ENCODE results near the gene VRK1.

Gene VRK1

GRCh38 chr14:96817750-96818666 is 20.8 kb downstream of the VRK1 start:
- no peak for TF ChIP-seq GABPA (IDR thresholded peaks at IDR 0.05; ENCODE audit: low read depth)
- TF ChIP-seq SPI1 (IDR thresholded peaks at IDR 0.05; ENCODE audit: borderline replicate concordance, low read depth) = no peak
- TF ChIP-seq, protein P1, sequence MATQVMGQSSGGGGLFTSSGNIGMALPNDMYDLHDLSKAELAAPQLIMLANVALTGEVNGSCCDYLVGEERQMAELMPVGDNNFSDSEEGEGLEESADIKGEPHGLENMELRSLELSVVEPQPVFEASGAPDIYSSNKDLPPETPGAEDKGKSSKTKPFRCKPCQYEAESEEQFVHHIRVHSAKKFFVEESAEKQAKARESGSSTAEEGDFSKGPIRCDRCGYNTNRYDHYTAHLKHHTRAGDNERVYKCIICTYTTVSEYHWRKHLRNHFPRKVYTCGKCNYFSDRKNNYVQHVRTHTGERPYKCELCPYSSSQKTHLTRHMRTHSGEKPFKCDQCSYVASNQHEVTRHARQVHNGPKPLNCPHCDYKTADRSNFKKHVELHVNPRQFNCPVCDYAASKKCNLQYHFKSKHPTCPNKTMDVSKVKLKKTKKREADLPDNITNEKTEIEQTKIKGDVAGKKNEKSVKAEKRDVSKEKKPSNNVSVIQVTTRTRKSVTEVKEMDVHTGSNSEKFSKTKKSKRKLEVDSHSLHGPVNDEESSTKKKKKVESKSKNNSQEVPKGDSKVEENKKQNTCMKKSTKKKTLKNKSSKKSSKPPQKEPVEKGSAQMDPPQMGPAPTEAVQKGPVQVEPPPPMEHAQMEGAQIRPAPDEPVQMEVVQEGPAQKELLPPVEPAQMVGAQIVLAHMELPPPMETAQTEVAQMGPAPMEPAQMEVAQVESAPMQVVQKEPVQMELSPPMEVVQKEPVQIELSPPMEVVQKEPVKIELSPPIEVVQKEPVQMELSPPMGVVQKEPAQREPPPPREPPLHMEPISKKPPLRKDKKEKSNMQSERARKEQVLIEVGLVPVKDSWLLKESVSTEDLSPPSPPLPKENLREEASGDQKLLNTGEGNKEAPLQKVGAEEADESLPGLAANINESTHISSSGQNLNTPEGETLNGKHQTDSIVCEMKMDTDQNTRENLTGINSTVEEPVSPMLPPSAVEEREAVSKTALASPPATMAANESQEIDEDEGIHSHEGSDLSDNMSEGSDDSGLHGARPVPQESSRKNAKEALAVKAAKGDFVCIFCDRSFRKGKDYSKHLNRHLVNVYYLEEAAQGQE (IDR thresholded peaks at IDR 0.05; ENCODE audit: insufficient replicate concordance, low read depth) = no peak
- no peak for TF ChIP-seq POLR2AphosphoS5 (IDR thresholded peaks at IDR 0.05; ENCODE audit: low read depth)
- TF ChIP-seq, protein P2, sequence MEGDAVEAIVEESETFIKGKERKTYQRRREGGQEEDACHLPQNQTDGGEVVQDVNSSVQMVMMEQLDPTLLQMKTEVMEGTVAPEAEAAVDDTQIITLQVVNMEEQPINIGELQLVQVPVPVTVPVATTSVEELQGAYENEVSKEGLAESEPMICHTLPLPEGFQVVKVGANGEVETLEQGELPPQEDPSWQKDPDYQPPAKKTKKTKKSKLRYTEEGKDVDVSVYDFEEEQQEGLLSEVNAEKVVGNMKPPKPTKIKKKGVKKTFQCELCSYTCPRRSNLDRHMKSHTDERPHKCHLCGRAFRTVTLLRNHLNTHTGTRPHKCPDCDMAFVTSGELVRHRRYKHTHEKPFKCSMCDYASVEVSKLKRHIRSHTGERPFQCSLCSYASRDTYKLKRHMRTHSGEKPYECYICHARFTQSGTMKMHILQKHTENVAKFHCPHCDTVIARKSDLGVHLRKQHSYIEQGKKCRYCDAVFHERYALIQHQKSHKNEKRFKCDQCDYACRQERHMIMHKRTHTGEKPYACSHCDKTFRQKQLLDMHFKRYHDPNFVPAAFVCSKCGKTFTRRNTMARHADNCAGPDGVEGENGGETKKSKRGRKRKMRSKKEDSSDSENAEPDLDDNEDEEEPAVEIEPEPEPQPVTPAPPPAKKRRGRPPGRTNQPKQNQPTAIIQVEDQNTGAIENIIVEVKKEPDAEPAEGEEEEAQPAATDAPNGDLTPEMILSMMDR (IDR thresholded peaks at IDR 0.05; ENCODE audit: insufficient read depth, low read length) = no peak
- Histone ChIP-seq H3K4me3 (replicated peaks; ENCODE audit: insufficient read depth, low read length) (no peak overlapping the region), H3K27ac (replicated peaks) (no peak overlapping the region), H3K27me3 (ENCODE audit: insufficient read depth, poor library complexity, severe bottlenecking) (no peaks in the 10 kb centered on the region)
- DNase-seq (ENCODE audit: low read depth in 1 of 2, low spot score in 1 of 2) = no peak

DNA sequence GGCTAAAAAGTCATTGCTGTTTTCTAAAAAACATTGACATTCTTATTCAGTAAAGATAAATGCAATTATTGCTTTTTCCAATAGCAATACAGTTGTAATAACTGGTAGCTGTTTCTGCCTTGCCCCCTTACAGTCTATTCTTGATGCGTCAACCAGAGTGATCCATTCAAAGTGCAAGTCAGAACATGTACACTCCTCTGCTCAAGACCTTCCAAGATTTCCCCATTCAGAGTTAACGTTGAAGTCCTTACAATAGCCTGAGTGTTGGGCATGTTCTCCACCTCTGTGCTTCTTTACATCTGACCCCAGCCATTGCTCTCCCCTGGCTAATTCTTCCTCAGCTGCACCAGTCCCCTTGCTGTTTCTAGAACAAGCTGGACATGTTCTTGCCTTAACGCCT is 24.3 kb downstream of the VRK1 start:
- no peak overlapping the region for H3K27ac ChIP-seq (replicated peaks)
- no peak for DNase-seq (ENCODE audit: low read depth in 1 of 2, low spot score in 1 of 2)
- TF ChIP-seq, protein P2 (IDR thresholded peaks at IDR 0.05; ENCODE audit: insufficient read depth, low read length) = no peak
- no peak for TF ChIP-seq GABPA (IDR thresholded peaks at IDR 0.05; ENCODE audit: low read depth)
- no peak for TF ChIP-seq SPI1 (IDR thresholded peaks at IDR 0.05; ENCODE audit: borderline replicate concordance, low read depth)

DNA sequence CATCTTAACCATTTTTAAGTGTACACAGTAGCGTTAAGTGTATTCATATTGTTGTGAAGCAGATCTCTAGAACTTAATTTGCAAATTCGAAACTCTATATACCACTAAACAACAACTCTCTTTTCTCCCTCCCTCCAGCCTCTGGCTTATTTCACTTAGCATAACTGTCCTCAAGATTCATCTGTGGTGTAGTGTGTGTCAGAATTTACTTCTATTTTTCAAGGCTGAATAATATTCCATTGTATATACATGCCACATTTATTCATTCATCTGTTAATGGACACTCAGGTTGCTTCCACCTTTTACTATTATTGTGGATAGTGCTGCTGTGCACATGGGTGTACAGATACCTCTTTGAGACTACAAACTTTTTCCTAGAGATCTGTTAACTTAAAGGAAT is 26.5 kb downstream of the VRK1 start:
- no peaks in the 10 kb centered on the region for H3K27me3 ChIP-seq (ENCODE audit: insufficient read depth, poor library complexity, severe bottlenecking)
- DNase-seq (ENCODE audit: low read depth in 1 of 2, low spot score in 1 of 2) = no peak
- H3K4me3 ChIP-seq (replicated peaks; ENCODE audit: insufficient read depth, low read length) = no peak overlapping the region
- H3K27ac ChIP-seq (replicated peaks) = no peak overlapping the region
- no peak for TF ChIP-seq SPI1 (IDR thresholded peaks at IDR 0.05; ENCODE audit: borderline replicate concordance, low read depth)
- no peak for TF ChIP-seq POLR2AphosphoS5 (IDR thresholded peaks at IDR 0.05; ENCODE audit: low read depth)
- TF ChIP-seq GABPA (IDR thresholded peaks at IDR 0.05; ENCODE audit: low read depth) = no peak
- TF ChIP-seq, protein P2 (IDR thresholded peaks at IDR 0.05; ENCODE audit: insufficient read depth, low read length) = no peak
- TF ChIP-seq, protein P1 (IDR thresholded peaks at IDR 0.05; ENCODE audit: insufficient replicate concordance, low read depth) = no peak

More for the DNA sequence above, 24.3 kb downstream of the VRK1 start:
- Histone ChIP-seq H3K27me3 (ENCODE audit: insufficient read depth, poor library complexity, severe bottlenecking) (no peaks in the 10 kb centered on the region), H3K4me3 (replicated peaks; ENCODE audit: insufficient read depth, low read length) (no peak overlapping the region)

Data from HL-60 (cell line).